Measurements from ENCODE around the gene ELN.

DNA sequence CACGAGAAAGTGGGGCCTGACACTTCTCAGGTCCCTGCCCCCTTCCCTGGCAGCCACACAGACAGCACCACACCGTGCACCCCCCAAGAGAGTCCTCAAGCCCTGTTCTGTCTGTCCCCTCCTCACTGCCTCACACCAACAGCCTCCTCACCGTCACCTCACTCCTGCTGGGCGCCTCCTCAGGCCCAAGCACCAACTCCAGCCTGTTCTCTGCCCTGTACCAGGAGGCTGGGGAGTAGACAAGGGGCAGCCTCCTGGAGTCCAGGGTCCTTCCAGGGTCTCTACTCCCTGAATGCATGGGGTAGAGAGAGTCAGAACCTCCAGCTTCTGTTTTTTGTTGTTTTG, 26.9 kb upstream of the ELN start:
- TF ChIP-seq CTCF (IDR thresholded peaks at IDR 0.05): no peak
- TF ChIP-seq POLR2A (IDR thresholded peaks at IDR 0.05): no peak
- no peak for TF ChIP-seq EP300 (IDR thresholded peaks at IDR 0.05)
- TF ChIP-seq POLR2AphosphoS5 (IDR thresholded peaks at IDR 0.05): no peak
